ENCODE measurements around the gene CRTAC1.

DNA sequence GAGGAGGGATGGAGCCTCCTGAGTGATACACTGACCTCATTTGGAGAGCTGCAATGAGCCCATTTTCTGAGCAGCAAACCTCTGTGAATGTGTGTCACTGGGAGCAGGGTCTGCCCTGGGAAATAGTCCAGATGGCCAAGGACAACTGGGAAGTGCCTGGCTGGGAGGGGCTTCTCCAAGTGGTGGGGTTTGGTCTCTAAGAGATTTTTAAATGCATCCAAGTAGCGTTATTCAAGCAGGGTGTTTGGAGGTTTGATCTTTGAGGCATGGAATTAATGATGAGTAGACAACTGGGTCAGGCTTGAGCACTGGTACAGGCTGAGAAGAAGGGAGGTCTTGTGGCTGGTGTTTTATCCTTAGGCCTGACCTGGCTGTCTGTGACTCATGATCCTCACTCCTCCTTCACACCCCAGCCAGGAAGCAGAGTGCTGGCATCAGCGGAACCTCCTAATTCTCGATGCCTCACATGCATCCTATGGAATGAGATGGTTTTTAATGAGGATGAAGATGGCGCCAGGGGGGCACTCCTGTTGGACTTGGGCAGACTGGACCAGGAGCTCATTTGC, 177.5 kb downstream of the CRTAC1 start:
- TF ChIP-seq ZC3H10 (CRISPR knock-in tag; IDR thresholded peaks at IDR 0.05) (no peak), ISL1 (CRISPR knock-in tag; IDR thresholded peaks at IDR 0.05) (no peak), ZNF8 (CRISPR knock-in tag; IDR thresholded peaks at IDR 0.05) (no peak), ZFP30 (CRISPR knock-in tag; IDR thresholded peaks at IDR 0.05) (no peak), TSHZ2 (CRISPR knock-in tag; IDR thresholded peaks at IDR 0.05) (no peak), ARNTL (CRISPR knock-in tag; IDR thresholded peaks at IDR 0.05; ENCODE audit: borderline replicate concordance, low read depth) (no peak), GLIS3 (CRISPR knock-in tag; IDR thresholded peaks at IDR 0.05) (no peak), ZNF70 (CRISPR knock-in tag; IDR thresholded peaks at IDR 0.05) (no peak), CSRNP3 (CRISPR knock-in tag; IDR thresholded peaks at IDR 0.05) (no peak), RARB (CRISPR knock-in tag; IDR thresholded peaks at IDR 0.05) (no peak), PATZ1 (CRISPR knock-in tag; IDR thresholded peaks at IDR 0.05; ENCODE audit: borderline replicate concordance) (no peak)
- TF ChIP-seq, protein P1, sequence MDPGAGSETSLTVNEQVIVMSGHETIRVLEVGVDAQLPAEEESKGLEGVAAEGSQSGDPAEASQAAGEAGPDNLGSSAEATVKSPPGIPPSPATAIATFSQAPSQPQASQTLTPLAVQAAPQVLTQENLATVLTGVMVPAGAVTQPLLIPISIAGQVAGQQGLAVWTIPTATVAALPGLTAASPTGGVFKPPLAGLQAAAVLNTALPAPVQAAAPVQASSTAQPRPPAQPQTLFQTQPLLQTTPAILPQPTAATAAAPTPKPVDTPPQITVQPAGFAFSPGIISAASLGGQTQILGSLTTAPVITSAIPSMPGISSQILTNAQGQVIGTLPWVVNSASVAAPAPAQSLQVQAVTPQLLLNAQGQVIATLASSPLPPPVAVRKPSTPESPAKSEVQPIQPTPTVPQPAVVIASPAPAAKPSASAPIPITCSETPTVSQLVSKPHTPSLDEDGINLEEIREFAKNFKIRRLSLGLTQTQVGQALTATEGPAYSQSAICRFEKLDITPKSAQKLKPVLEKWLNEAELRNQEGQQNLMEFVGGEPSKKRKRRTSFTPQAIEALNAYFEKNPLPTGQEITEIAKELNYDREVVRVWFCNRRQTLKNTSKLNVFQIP (CRISPR knock-in tag; IDR thresholded peaks at IDR 0.05; ENCODE audit: borderline replicate concordance, low read depth): no peak
- TF ChIP-seq, protein P2, sequence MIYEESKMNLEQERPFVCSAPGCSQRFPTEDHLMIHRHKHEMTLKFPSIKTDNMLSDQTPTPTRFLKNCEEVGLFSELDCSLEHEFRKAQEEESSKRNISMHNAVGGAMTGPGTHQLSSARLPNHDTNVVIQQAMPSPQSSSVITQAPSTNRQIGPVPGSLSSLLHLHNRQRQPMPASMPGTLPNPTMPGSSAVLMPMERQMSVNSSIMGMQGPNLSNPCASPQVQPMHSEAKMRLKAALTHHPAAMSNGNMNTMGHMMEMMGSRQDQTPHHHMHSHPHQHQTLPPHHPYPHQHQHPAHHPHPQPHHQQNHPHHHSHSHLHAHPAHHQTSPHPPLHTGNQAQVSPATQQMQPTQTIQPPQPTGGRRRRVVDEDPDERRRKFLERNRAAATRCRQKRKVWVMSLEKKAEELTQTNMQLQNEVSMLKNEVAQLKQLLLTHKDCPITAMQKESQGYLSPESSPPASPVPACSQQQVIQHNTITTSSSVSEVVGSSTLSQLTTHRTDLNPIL (CRISPR knock-in tag; IDR thresholded peaks at IDR 0.05; ENCODE audit: low read depth): no peak

Measured in SK-N-SH treated with all-trans-retinoic acid at 6 μM for 48 hours (cell line).